K562 (cell line): ENCODE measurements around the gene SLC1A2.

ENCODE experiments used
- DNMT1 ChIP-seq: fragments of 450-650 bp; IDR thresholded peaks from 2 replicates; pipeline ENCODE4 v1.6.1; 2016; ENCODE audit warnings: antibody characterized with exemption, mild to moderate bottlenecking
- EP300 ChIP-seq: IDR thresholded peaks from 2 replicates; pipeline ENCODE4 v1.6.1; 2012; ENCODE audit warnings: low read length, improper control_type of control experiment
- JUN ChIP-seq, 2 experiments: sonication (generic) in 1 of 2; formaldehyde crosslinking in 1 of 2; IDR thresholded peaks; 2 replicates each; pipeline versions ENCODE4 v1.6.1 to v1.8.0; 2012 to 2022; ENCODE audit warnings: borderline replicate concordance in 2 of 2, mild to moderate bottlenecking in 2 of 2, improper control_type of control experiment in 1 of 2, low read depth in 1 of 2, low read length in 1 of 2, missing genetic modification reagents in 1 of 2
- KDM1A ChIP-seq, 2 experiments: fragments of 450-650 bp; IDR thresholded peaks; 2 replicates each; pipeline ENCODE4 v1.6.1; 2016; ENCODE audit warnings: mild to moderate bottlenecking in 2 of 2
- MAX ChIP-seq: sonication (generic); formaldehyde crosslinking; IDR thresholded peaks from 2 replicates; pipeline ENCODE4 v1.9.0; 2022; ENCODE audit warnings: mild to moderate bottlenecking, missing genetic modification reagents
- REST ChIP-seq, 2 experiments: fragments of 450-650 bp; formaldehyde crosslinking in 1 of 2; IDR thresholded peaks; 2 replicates each; pipeline versions ENCODE4 v1.4.0 to v1.6.1; 2014 to 2020; ENCODE audit warnings: mild to moderate bottlenecking in 2 of 2, borderline replicate concordance in 1 of 2, low read depth in 1 of 2
- YBX1 ChIP-seq: fragments of 450-650 bp; IDR thresholded peaks from 2 replicates; pipeline ENCODE4 v1.7.1; 2016; ENCODE audit warnings: mild to moderate bottlenecking

GRCh38 chr11:35262735-35263134, 156.6 kb downstream of the SLC1A2 start:
- TF ChIP-seq EP300 (no peak), YBX1 (no peak), KDM1A (IDR thresholded peaks at IDR 0.05) (no peak), JUN (IDR thresholded peaks at IDR 0.05; ENCODE audit: borderline replicate concordance, low read depth, low read length) (no peak), JUN (CRISPR knock-in tag; IDR thresholded peaks at IDR 0.05; ENCODE audit: borderline replicate concordance) (no peak), REST (IDR thresholded peaks at IDR 0.05; ENCODE audit: borderline replicate concordance) (no peak; the same call in 1 of the 2 replicates), REST (CRISPR knock-in tag; IDR thresholded peaks at IDR 0.05; ENCODE audit: low read depth) (no peak), DNMT1 (no peak), MAX (CRISPR knock-in tag) (no peak)
